Parathyroid adenoma (tissue), 2 donors: Measurements from ENCODE around the gene ANTXR1.

ENCODE experiments used
- H2AFZ ChIP-seq: fragments of 300-600 bp; sonication (generic); one replicate; pipeline ENCODE4 v1.7.0; 2017; ENCODE audit warnings: antibody characterized with exemption, mild to moderate bottlenecking
- H3K27ac ChIP-seq: fragments of 300-600 bp; sonication (generic); one replicate; pipeline ENCODE4 v1.7.0; 2017
- H3K27me3 ChIP-seq: fragments of 300-600 bp; sonication (generic); one replicate; pipeline ENCODE4 v1.7.0; 2017; ENCODE audit warnings: low read length; ENCODE audit not compliant: control insufficient read depth, insufficient read depth
- H3K36me3 ChIP-seq: fragments of 300-600 bp; sonication (generic); one replicate; pipeline ENCODE4 v1.7.0; 2017; ENCODE audit warnings: low read length; ENCODE audit not compliant: control insufficient read depth, insufficient read depth
- H3K4me1 ChIP-seq: fragments of 300-600 bp; sonication (generic); one replicate; pipeline ENCODE4 v1.7.0; 2017; ENCODE audit warnings: control low read depth
- H3K4me2 ChIP-seq: fragments of 300-600 bp; sonication (generic); one replicate; pipeline ENCODE4 v1.7.0; 2017; ENCODE audit warnings: low read length
- H3K4me3 ChIP-seq: fragments of 300-600 bp; sonication (generic); one replicate; pipeline ENCODE4 v1.7.0; 2017; ENCODE audit warnings: low read depth, low read length
- H3K79me2 ChIP-seq: fragments of 300-600 bp; sonication (generic); one replicate; pipeline ENCODE4 v1.7.0; 2017; ENCODE audit warnings: control low read depth
- H3K9ac ChIP-seq: fragments of 300-600 bp; sonication (generic); one replicate; pipeline ENCODE4 v1.7.0; 2017; ENCODE audit warnings: mild to moderate bottlenecking
- H3K9me3 ChIP-seq: fragments of 300-600 bp; sonication (generic); one replicate; pipeline ENCODE4 v1.7.0; 2017; ENCODE audit warnings: low read length; ENCODE audit not compliant: control insufficient read depth
- CTCF ChIP-seq: fragments of 300-600 bp; sonication (generic); IDR thresholded peaks from one replicate; pipeline ENCODE4 v1.7.0; 2017; ENCODE audit warnings: antibody characterized with exemption, mild to moderate bottlenecking
- donor health status: primary hyperparathyroidism.

ANTXR1 gene

DNA sequence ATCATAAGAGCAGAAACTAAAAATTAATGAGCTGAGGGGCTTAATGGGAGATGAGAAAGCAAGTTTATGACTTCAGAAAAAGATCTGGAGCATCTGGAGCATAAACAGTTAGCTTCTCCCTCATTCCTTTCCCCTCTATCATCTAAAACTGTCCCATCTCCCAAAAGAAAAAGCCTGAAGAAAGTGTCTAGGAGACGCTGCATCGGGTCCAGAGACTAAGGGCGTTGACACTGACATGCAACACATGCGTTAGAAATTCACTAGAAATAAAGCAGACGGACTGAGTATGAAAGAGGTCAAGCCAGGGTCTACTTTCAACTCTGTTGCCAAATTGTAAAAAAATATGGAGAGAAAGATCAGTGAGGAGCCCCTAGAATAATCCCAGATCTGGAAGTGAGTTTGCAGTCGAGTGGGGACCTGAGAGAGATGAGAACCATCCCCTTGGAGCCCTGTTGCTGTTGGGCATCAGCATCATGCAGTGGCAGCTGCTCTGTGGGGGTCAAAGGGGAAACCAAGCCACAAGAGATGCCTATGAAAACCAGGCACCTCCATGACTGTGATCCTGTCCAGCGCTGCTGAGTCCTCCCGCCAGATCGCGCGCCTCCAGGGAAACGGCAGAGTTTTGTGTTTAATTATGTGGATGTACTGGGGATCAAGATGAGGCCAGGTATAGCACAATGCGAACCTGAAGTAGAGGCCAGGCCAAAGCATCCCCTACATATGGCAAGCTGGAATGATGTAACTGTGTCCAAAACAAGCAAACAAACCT lies 13.9 kb downstream of the ANTXR1 start:
- Histone ChIP-seq H3K27me3 (no peaks in the 10 kb centered on the region), H2AFZ (no peak overlapping the region), H3K9ac (no peak overlapping the region), H3K4me2 (no peak overlapping the region), H3K36me3 (no peaks in the 10 kb centered on the region), H3K27ac (no peak overlapping the region), H3K4me1 (peaks cover 3% of the 10 kb centered on the region), H3K9me3 (no peaks in the 10 kb centered on the region), H3K4me3 (no peak overlapping the region), H3K79me2 (peaks cover 28% of the 10 kb centered on the region)
- TF ChIP-seq CTCF, result no peak

DNA sequence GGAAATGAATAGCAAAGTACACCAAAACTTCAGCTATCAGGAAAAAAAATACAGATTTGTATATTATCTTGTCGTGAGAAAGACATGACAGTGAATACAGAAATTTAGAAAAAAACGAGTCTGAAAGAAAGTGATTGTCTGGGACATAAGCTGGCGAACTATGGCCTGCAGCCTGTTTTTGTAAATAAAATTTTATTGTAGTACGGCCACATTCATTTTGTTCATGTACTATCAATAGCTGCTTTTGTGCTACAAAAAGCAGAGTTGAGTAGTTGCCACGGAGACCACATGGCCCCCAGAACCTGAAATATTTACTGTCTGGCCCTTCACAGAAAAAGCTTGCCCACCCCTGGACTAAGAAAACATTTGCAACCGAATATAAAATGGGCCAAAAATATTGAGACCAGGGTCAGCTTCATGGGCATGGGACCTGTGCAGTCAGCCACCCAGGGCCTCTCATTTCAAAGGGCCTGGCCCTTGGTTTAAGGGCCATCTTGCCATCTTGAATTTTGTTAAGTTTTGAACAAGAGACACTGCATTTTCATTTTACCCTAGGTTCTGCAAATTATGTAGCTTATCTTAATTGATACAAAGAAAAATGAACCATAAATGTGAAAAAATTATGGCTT lies 17.9 kb downstream of the ANTXR1 start:
- no peak for TF ChIP-seq CTCF
- H3K4me2 ChIP-seq, result no peak overlapping the region
- H3K4me1 ChIP-seq, result no peaks in the 10 kb centered on the region
- no peaks in the 10 kb centered on the region for H3K36me3 ChIP-seq
- no peak overlapping the region for H3K4me3 ChIP-seq
- H2AFZ ChIP-seq, result no peak overlapping the region
- H3K9ac ChIP-seq, result no peak overlapping the region
- H3K79me2 ChIP-seq, result peaks cover 12% of the 10 kb centered on the region
- H3K27me3 ChIP-seq, result no peaks in the 10 kb centered on the region
- no peak overlapping the region for H3K27ac ChIP-seq
- H3K9me3 ChIP-seq, result no peaks in the 10 kb centered on the region

- no peak overlapping the region for H3K4me3 ChIP-seq
- TF ChIP-seq CTCF, result no peak
- no peaks in the 10 kb centered on the region for H3K36me3 ChIP-seq
- peaks cover 8% of the 10 kb centered on the region for H3K79me2 ChIP-seq
- no peak overlapping the region for H3K27ac ChIP-seq
- no peak overlapping the region for H2AFZ ChIP-seq
- H3K9me3 ChIP-seq, result no peaks in the 10 kb centered on the region
- no peaks in the 10 kb centered on the region for H3K4me1 ChIP-seq
- no peaks in the 10 kb centered on the region for H3K27me3 ChIP-seq
- H3K9ac ChIP-seq, result no peak overlapping the region
- H3K4me2 ChIP-seq, result no peak overlapping the region
These were observed 18.5 kb downstream of the ANTXR1 start for GRCh38 chr2:69031466-69031865.

DNA sequence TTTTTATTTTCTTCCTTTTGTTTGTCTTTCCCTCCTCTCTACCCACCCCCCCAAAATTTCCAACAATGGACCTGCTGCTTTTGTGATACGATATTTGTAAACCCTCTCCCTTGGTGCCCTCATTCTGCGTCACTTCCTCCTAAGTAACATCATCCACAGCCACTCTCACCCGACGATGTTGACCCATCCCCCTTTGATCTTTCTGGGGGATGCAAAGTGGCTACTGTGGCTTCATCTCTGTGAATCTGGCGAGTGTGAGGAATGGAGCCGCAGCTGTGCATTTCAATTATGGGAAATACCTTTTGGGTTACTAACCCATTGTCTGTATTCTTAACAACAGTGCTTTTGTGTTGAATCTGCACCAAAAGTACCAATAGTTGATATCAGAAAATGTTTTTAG lies 19.4 kb downstream of the ANTXR1 start:
- H3K4me1 ChIP-seq, result no peaks in the 10 kb centered on the region
- no peaks in the 10 kb centered on the region for H3K27me3 ChIP-seq
- no peak for TF ChIP-seq CTCF
- no peak overlapping the region for H3K27ac ChIP-seq
- no peak overlapping the region for H3K4me3 ChIP-seq
- H3K79me2 ChIP-seq, result peaks cover 5% of the 10 kb centered on the region
- H3K36me3 ChIP-seq, result no peaks in the 10 kb centered on the region
- H2AFZ ChIP-seq, result no peak overlapping the region
- no peak overlapping the region for H3K9ac ChIP-seq
- no peak overlapping the region for H3K4me2 ChIP-seq
- no peaks in the 10 kb centered on the region for H3K9me3 ChIP-seq
